GM23248 (cell line): Measurements from ENCODE around the gene ATP2C2. TPM values are rescaled to one million over a fixed set of nuclear protein-coding genes. Genes with fewer than 3 reads are reported as not detected.

Source experiments
- DNase-seq: peaks from one replicate; pipeline ENCODE4 v3.0.0-alpha.2; 2015
- H2AFZ ChIP-seq: fragments of 200-600 bp; sonication (generic); 2 replicates; pipeline ENCODE4 v1.6.1; 2016; ENCODE audit warnings: antibody characterized with exemption
- H3F3A ChIP-seq: fragments of 200-600 bp; sonication (generic); 2 replicates; pipeline ENCODE4 v1.6.1; 2016; ENCODE audit warnings: mild to moderate bottlenecking, antibody characterized with exemption, mixed run types; ENCODE audit not compliant: insufficient read depth
- H3K27ac ChIP-seq: fragments of 200-600 bp; sonication (generic); 2 replicates; pipeline ENCODE4 v1.5.1; 2016; ENCODE audit warnings: mild to moderate bottlenecking
- H3K27me3 ChIP-seq: fragments of 200-600 bp; sonication (generic); replicated peaks from 2 replicates; pipeline ENCODE4 v1.6.1; 2016; ENCODE audit warnings: mild to moderate bottlenecking; ENCODE audit not compliant: insufficient read depth
- H3K36me3 ChIP-seq: fragments of 200-600 bp; sonication (generic); 2 replicates; pipeline ENCODE4 v1.6.1; 2016; ENCODE audit warnings: low read depth, mild to moderate bottlenecking
- H3K4me1 ChIP-seq: fragments of 200-600 bp; sonication (generic); 2 replicates; pipeline ENCODE4 v1.6.1; 2016; ENCODE audit warnings: mild to moderate bottlenecking; ENCODE audit not compliant: insufficient read depth
- H3K4me2 ChIP-seq: fragments of 200-600 bp; sonication (generic); one replicate; pipeline ENCODE4 v1.6.1; 2016; ENCODE audit warnings: mild to moderate bottlenecking; ENCODE audit not compliant: unreplicated experiment
- H3K4me3 ChIP-seq: fragments of 200-600 bp; sonication (generic); 2 replicates; pipeline ENCODE4 v1.5.1; 2016; ENCODE audit warnings: mild to moderate bottlenecking
- H3K79me2 ChIP-seq: fragments of 200-600 bp; sonication (generic); 2 replicates; pipeline ENCODE4 v1.6.1; 2016; ENCODE audit warnings: mild to moderate bottlenecking; ENCODE audit not compliant: insufficient read depth
- H3K9ac ChIP-seq: fragments of 200-600 bp; sonication (generic); 2 replicates; pipeline ENCODE4 v1.6.1; 2016; ENCODE audit warnings: mild to moderate bottlenecking
- H3K9me2 ChIP-seq: fragments of 200-600 bp; sonication (generic); 2 replicates; pipeline ENCODE4 v1.6.1; 2016; ENCODE audit warnings: mixed run types, mild to moderate bottlenecking, moderate library complexity; ENCODE audit not compliant: insufficient read depth
- H3K9me3 ChIP-seq: fragments of 200-600 bp; sonication (generic); one replicate; pipeline ENCODE4 v1.6.1; 2017; ENCODE audit warnings: low read depth
- H4K20me1 ChIP-seq: fragments of 200-600 bp; sonication (generic); 2 replicates; pipeline ENCODE4 v1.6.0; 2016; ENCODE audit not compliant: insufficient read depth
- EZH2 ChIP-seq: fragments of 200-600 bp; sonication (generic); IDR thresholded peaks from 2 replicates; pipeline ENCODE4 v1.6.1; 2018; ENCODE audit warnings: antibody characterized with exemption, mild to moderate bottlenecking; ENCODE audit not compliant: insufficient read depth, poor library complexity, severe bottlenecking
- EZH2phosphoT487 ChIP-seq: fragments of 200-600 bp; sonication (generic); IDR thresholded peaks from 2 replicates; pipeline ENCODE4 v1.6.1; 2018; ENCODE audit warnings: antibody characterized with exemption, moderate library complexity, mild to moderate bottlenecking, low read depth; ENCODE audit not compliant: insufficient read depth
- WGBS, 2 experiments: methylation state at CpG; one replicate each; pipeline ENCODE4 v1.1.6; 2015 to 2017; ENCODE audit warnings: low lambda C conversion rate in 2 of 2, low coverage in 1 of 2; ENCODE audit errors: missing lambda C conversion rate in 2 of 2; 5-methylcytosine and 5-hydroxymethylcytosine counted together
- in situ Hi-C: fragments of 300-500 bp; cut with MboI; formaldehyde crosslinking; loops from 2 replicates; pipeline ENCODE4 v1.15.0; 2020
- polyA plus RNA-seq: library from polyadenylated mRNA; unstranded; fragments of >200 nt; fragmentation: Nextera tagmentation; extraction: Ambion mirVana; gene quantifications from 2 replicates; pipeline ENCODE4 v1.2.1, GENCODE V29; 2016
- total RNA-seq: library from RNA; depleted of rRNA; stranded (reverse); fragments of >200 nt; shearing (Covaris generic); gene quantifications from 2 replicates; pipeline ENCODE4 v1.2.3, GENCODE V29; 2014

The ATP2C2 gene
- total and polyA plus RNA-seq, 2 experiments from 2014 or later, result 0.84 TPM; not detected in 1

DNA sequence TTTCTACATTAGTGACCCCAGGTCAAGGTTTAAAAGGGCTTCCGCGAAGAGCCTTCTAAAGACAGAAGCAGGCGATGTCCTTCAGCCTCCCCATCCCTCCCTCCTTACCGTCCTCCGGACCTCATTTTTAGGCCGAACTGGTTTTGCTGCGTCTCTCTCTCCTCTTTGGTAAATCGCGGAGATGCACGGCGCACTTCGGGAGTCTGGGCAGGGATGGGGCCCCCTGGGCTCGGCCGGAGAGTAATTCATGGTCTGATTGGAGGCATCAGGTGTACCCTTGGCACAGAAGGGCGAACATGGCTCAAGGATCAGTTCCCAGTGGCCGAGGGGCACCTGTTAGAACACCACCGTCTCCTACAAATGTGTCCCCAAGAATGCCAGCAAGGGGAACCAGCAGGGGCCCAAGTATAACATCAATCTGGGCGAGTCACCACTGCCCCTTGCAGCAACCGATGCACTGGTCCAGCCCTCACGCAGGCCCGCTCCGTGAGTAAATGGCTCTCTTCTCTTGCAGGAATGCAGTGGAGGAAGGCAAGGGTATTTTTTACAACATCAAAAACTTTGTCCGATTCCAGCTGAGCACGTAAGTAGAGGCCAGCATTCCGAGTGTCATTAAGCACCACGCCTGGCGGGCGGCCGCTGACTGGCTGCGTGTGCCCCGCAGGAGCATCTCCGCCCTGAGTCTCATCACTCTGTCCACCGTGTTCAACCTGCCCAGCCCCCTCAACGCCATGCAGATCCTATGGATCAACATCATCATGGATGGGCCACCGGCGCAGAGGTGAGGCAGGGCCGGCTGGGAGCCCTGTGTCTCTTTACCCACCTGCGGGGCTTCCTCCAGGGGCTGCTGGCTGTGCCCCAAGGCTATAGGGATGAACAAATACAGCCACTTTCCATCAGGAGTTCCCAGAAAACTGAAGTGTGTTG, 90.5 kb downstream of the ATP2C2 start:
- Histone ChIP-seq H3K27ac (no peak overlapping the region), H4K20me1 (no peaks in the 10 kb centered on the region), H3K4me1 (no peaks in the 10 kb centered on the region), H3K9ac (no peak overlapping the region), H3K4me2 (no peak overlapping the region), H3K79me2 (no peaks in the 10 kb centered on the region), H3K36me3 (peaks cover 17% of the 10 kb centered on the region; the same call in 1 of the 2 replicates), H3K9me3 (no peaks in the 10 kb centered on the region), H2AFZ (no peak overlapping the region), H3K27me3 (no peaks in the 10 kb centered on the region), H3F3A (no peaks in the 10 kb centered on the region), H3K9me2 (no peaks in the 10 kb centered on the region), H3K4me3 (no peak overlapping the region)
- TF ChIP-seq EZH2phosphoT487 (no peak), EZH2 (no peak)
- 94 to 95% methylated on average over 35 to 38 of the region's 38 CpGs for WGBS, 2 experiments
- in situ Hi-C loops, result no loop called here
- no peak for DNase-seq

GRCh38 chr16:84459533-84459894, 91.2 kb downstream of the ATP2C2 start:
- no peaks in the 10 kb centered on the region for H4K20me1 ChIP-seq
- in situ Hi-C loops, result no loop called here

DNA sequence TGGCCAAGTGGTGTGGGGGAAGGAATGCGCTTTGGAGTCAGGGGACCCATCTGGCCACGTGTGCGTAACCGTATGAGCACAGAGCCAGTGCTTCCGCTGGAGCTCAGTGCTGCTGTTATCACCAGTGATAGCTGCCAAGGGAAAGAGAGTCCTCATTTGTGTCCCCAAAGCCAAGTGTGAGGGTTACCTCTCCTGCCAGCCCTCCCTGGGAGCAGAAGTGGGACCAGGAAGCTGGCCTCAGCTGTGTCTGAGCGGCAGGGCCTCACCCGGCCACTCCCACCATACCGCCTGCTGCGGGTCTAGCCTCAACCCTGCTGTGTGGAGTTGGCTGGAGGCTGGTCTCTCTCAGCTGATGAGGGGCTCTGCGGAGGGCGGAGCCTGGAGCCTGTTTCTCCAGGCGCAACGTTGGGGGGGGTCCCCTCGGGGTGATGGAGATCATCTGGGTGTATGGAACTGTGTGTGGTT, 91.6 kb downstream of the ATP2C2 start:
- DNase-seq, result no peak
- no peak overlapping the region for H3K4me3 ChIP-seq

More at GRCh38 chr16:84459533-84459894, 91.2 kb downstream of the ATP2C2 start:
- H3K79me2 ChIP-seq, result no peaks in the 10 kb centered on the region
- no peaks in the 10 kb centered on the region for H3K9me3 ChIP-seq
- no peak overlapping the region for H3K27ac ChIP-seq
- DNase-seq, result no peak
- WGBS, 2 experiments, result 97 to 100% methylated on average over 2 of the region's 2 CpGs
- no peaks in the 10 kb centered on the region for H3K27me3 ChIP-seq
- no peak for TF ChIP-seq EZH2phosphoT487
- no peak for TF ChIP-seq EZH2
- H3K36me3 ChIP-seq, result peaks cover 21% of the 10 kb centered on the region; the same call in 1 of the 2 replicates
- no peak overlapping the region for H3K9ac ChIP-seq
- no peak overlapping the region for H2AFZ ChIP-seq
- H3K4me3 ChIP-seq, result no peak overlapping the region
- no peaks in the 10 kb centered on the region for H3K9me2 ChIP-seq
- no peaks in the 10 kb centered on the region for H3F3A ChIP-seq
- H3K4me1 ChIP-seq, result no peaks in the 10 kb centered on the region
- H3K4me2 ChIP-seq, result no peak overlapping the region

DNA sequence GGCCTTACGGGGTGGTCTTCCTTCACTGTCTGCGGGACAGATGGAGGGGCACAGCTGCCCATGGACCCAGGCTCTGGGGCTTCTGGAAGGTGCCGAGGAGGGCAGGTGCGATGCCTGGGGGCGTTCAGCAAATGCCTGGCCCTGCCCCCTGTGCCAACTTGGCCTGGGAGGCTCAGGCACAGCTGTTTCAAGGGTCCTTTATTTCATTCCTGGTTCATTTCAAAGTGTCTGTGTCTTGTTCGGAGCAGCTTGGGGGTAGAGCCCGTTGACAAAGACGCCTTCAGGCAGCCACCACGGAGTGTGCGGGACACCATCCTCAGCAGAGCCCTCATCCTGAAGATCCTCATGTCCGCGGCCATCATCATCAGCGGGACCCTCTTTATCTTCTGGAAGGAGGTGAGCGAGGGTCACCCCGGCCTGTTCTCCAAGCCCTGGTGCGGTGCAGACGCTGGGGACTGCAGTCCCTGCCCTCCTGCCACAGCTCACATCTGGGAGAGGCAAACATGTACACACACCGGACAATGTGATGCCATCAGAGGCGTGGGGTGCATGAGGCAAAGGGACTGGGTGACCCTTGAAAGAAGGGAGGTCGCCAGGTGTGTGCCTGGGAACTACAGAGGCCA, 92.2 kb downstream of the ATP2C2 start:
- H3K4me2 ChIP-seq, result no peak overlapping the region
- H3F3A ChIP-seq, result no peaks in the 10 kb centered on the region
- in situ Hi-C loops, result no loop called here
- WGBS, 2 experiments, result 85 to 89% methylated on average over 16 to 20 of the region's 20 CpGs
- H3K4me1 ChIP-seq, result no peaks in the 10 kb centered on the region
- no peaks in the 10 kb centered on the region for H3K9me2 ChIP-seq
- H3K9ac ChIP-seq, result no peak overlapping the region
- no peak overlapping the region for H3K27ac ChIP-seq
- H3K27me3 ChIP-seq, result no peaks in the 10 kb centered on the region
- no peak for TF ChIP-seq EZH2phosphoT487
- no peak for TF ChIP-seq EZH2
- peaks cover 6% of the 10 kb centered on the region for H3K79me2 ChIP-seq
- DNase-seq, result no peak
- H3K36me3 ChIP-seq, result peaks cover 26% of the 10 kb centered on the region; the same call in 1 of the 2 replicates
- H3K9me3 ChIP-seq, result no peaks in the 10 kb centered on the region
- H3K4me3 ChIP-seq, result no peak overlapping the region
- no peak overlapping the region for H2AFZ ChIP-seq
- no peaks in the 10 kb centered on the region for H4K20me1 ChIP-seq

More for the DNA sequence above, 91.6 kb downstream of the ATP2C2 start:
- Histone ChIP-seq H3K9me2 (no peaks in the 10 kb centered on the region), H2AFZ (no peak overlapping the region), H3K79me2 (peaks cover under 1% of the 10 kb centered on the region; the same call in 1 of the 2 replicates), H3K36me3 (peaks cover 25% of the 10 kb centered on the region; the same call in 1 of the 2 replicates), H4K20me1 (no peaks in the 10 kb centered on the region), H3K27me3 (no peaks in the 10 kb centered on the region), H3K27ac (no peak overlapping the region), H3K9me3 (no peaks in the 10 kb centered on the region), H3F3A (no peaks in the 10 kb centered on the region), H3K4me1 (no peaks in the 10 kb centered on the region), H3K4me2 (no peak overlapping the region), H3K9ac (no peak overlapping the region)
- WGBS, 2 experiments, result 77 to 78% methylated on average over 14 of the region's 14 CpGs
- in situ Hi-C loops, result no loop called here
- TF ChIP-seq EZH2, result no peak
